OCI-LY1 (cell line): ENCODE results near the gene HNRNPA0.

Experiments used
- H2AFZ ChIP-seq: fragments of 200-600 bp; sonication (generic), shearing (Covaris generic); 2 replicates; pipeline ENCODE4 v1.6.0; 2014; ENCODE audit warnings: antibody characterized with exemption, mild to moderate bottlenecking, low read length
- H3F3A ChIP-seq: fragments of 200-600 bp; sonication (generic), shearing (Covaris generic); 2 replicates; pipeline ENCODE4 v1.6.0; 2014; ENCODE audit warnings: mild to moderate bottlenecking, antibody characterized with exemption, low read length, moderate library complexity; ENCODE audit not compliant: insufficient read depth
- H3K27ac ChIP-seq: fragments of 200-600 bp; sonication (generic); 2 replicates; pipeline ENCODE4 v1.5.1; 2014; ENCODE audit warnings: low read length, mixed run types, mild to moderate bottlenecking, low read depth; ENCODE audit not compliant: poor library complexity, severe bottlenecking
- H3K27me3 ChIP-seq: fragments of 200-600 bp; sonication (generic); 2 replicates; pipeline ENCODE4 v1.6.0; 2014; ENCODE audit warnings: antibody characterized with exemption, mild to moderate bottlenecking, low read length, moderate library complexity; ENCODE audit not compliant: insufficient read depth
- H3K36me3 ChIP-seq: fragments of 200-600 bp; sonication (generic); 2 replicates; pipeline ENCODE4 v1.6.1; 2014; ENCODE audit warnings: mild to moderate bottlenecking, antibody characterized with exemption, low read length, moderate library complexity, mixed read lengths; ENCODE audit not compliant: insufficient read depth
- H3K4me1 ChIP-seq: fragments of 200-600 bp; sonication (generic); 2 replicates; pipeline ENCODE4 v1.5.1; 2014; ENCODE audit warnings: mild to moderate bottlenecking, low read length, moderate library complexity; ENCODE audit not compliant: insufficient read depth, severe bottlenecking
- H3K4me2 ChIP-seq: fragments of 200-600 bp; sonication (generic), shearing (Covaris generic); 2 replicates; pipeline ENCODE4 v1.6.1; 2014; ENCODE audit warnings: low read length
- H3K4me3 ChIP-seq: fragments of 200-600 bp; sonication (generic); 2 replicates; pipeline ENCODE4 v1.5.1; 2014; ENCODE audit warnings: low read length, low read depth, mild to moderate bottlenecking, mixed read lengths; ENCODE audit not compliant: poor library complexity, severe bottlenecking
- H3K79me2 ChIP-seq: fragments of 200-600 bp; shearing (Covaris generic); 2 replicates; pipeline ENCODE4 v1.6.1; 2016; ENCODE audit warnings: mixed run types, low read length, mixed read lengths; ENCODE audit not compliant: insufficient read depth
- H3K9ac ChIP-seq: fragments of 200-600 bp; sonication (generic), shearing (Covaris generic); 2 replicates; pipeline ENCODE4 v1.6.1; 2014; ENCODE audit warnings: mild to moderate bottlenecking, low read length, mixed read lengths
- H3K9me2 ChIP-seq: fragments of 200-600 bp; sonication (generic), shearing (Covaris generic); 2 replicates; pipeline ENCODE4 v1.6.1; 2014; ENCODE audit warnings: low read depth, mild to moderate bottlenecking, low read length, mixed read lengths
- H3K9me3 ChIP-seq: fragments of 200-600 bp; shearing (Covaris generic); 2 replicates; pipeline ENCODE4 v1.6.1; 2014; ENCODE audit warnings: low read length, mixed read lengths
- H4K20me1 ChIP-seq: fragments of 200-600 bp; sonication (generic), shearing (Covaris generic); 2 replicates; pipeline ENCODE4 v1.6.0; 2016; ENCODE audit warnings: mild to moderate bottlenecking, low read length; ENCODE audit not compliant: insufficient read depth
- CTCF ChIP-seq: fragments of 200-600 bp; sonication (generic), shearing (Covaris generic); IDR thresholded peaks from 2 replicates; pipeline ENCODE4 v1.5.1; 2017; ENCODE audit warnings: mild to moderate bottlenecking, antibody characterized with exemption, low read length, moderate library complexity, mixed read lengths
- EZH2 ChIP-seq: fragments of 200-600 bp; sonication (generic), shearing (Covaris generic); IDR thresholded peaks from 2 replicates; pipeline ENCODE4 v1.8.0; 2017; ENCODE audit warnings: borderline replicate concordance, mixed run types, mild to moderate bottlenecking, antibody characterized with exemption, low read length, moderate library complexity, mixed read lengths

HNRNPA0 gene

GRCh38 chr5:137695651-137696428 lies 58.3 kb downstream of the HNRNPA0 start:
- no peaks in the 10 kb centered on the region for H3K9me3 ChIP-seq
- H3K79me2 ChIP-seq: no peaks in the 10 kb centered on the region
- H3K4me2 ChIP-seq: no peak overlapping the region
- no peak overlapping the region for H2AFZ ChIP-seq
- no peaks in the 10 kb centered on the region for H3K9me2 ChIP-seq
- H3K4me3 ChIP-seq: no peak overlapping the region
- no peaks in the 10 kb centered on the region for H3K4me1 ChIP-seq
- peaks cover 4% of the 10 kb centered on the region for H3K27me3 ChIP-seq
- H3K36me3 ChIP-seq: no peaks in the 10 kb centered on the region
- no peak for TF ChIP-seq EZH2
- no peak; the same call in 1 of the 2 replicates for TF ChIP-seq CTCF
- no peak overlapping the region for H3K27ac ChIP-seq
- H3K9ac ChIP-seq: no peak overlapping the region
- H3F3A ChIP-seq: no peaks in the 10 kb centered on the region
- H4K20me1 ChIP-seq: no peaks in the 10 kb centered on the region
